ENCODE data around the gene RAB40AL.

DNA sequence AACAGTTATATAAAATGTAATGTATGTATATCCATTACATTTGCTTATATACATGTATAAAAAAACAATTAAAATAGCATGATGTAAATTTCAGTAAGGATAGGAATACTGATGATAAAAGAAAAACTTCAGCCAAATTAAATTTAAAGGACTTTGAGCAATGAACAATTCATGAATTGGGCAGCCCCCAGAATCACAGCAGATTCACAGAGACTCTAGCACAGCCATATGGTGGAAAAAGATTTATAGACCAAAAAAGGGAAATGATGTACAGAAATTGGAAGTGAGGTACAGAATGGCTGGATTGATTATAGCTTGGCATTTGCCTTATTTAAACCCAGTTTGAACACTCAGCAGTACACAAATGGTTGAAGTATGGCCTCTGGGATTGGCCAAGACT, 34.7 kb upstream of the RAB40AL start:
- no peak for TF ChIP-seq EZH2 (IDR thresholded peaks at IDR 0.05; ENCODE audit: borderline replicate concordance, insufficient read depth, low read depth, low read length, poor library complexity, severe bottlenecking)
- TF ChIP-seq, protein P1, sequence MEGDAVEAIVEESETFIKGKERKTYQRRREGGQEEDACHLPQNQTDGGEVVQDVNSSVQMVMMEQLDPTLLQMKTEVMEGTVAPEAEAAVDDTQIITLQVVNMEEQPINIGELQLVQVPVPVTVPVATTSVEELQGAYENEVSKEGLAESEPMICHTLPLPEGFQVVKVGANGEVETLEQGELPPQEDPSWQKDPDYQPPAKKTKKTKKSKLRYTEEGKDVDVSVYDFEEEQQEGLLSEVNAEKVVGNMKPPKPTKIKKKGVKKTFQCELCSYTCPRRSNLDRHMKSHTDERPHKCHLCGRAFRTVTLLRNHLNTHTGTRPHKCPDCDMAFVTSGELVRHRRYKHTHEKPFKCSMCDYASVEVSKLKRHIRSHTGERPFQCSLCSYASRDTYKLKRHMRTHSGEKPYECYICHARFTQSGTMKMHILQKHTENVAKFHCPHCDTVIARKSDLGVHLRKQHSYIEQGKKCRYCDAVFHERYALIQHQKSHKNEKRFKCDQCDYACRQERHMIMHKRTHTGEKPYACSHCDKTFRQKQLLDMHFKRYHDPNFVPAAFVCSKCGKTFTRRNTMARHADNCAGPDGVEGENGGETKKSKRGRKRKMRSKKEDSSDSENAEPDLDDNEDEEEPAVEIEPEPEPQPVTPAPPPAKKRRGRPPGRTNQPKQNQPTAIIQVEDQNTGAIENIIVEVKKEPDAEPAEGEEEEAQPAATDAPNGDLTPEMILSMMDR (IDR thresholded peaks at IDR 0.05) = no peak

Data from B cell (primary cell).